MM.1S (cell line): ENCODE data around the gene ATF7.
A peak's percentile ranks its signal among the peaks of the same experiment; 100 is the strongest.

ENCODE experiments used
- DNase-seq: peaks from one replicate; pipeline ENCODE4 v3.0.0-alpha.2; 2015
- H2AFZ ChIP-seq: fragments of 300-600 bp; sonication (generic); 2 replicates; pipeline ENCODE4 v1.6.0; 2016; ENCODE audit warnings: antibody characterized with exemption, low read length
- H3F3A ChIP-seq: fragments of 300-600 bp; sonication (generic); 2 replicates; pipeline ENCODE4 v1.6.1; 2016; ENCODE audit warnings: mild to moderate bottlenecking, antibody characterized with exemption, low read length, moderate library complexity, mixed read lengths; ENCODE audit not compliant: insufficient read depth
- H3K27ac ChIP-seq: fragments of 300-600 bp; sonication (generic); 2 replicates; pipeline ENCODE4 v1.5.1; 2016; ENCODE audit warnings: mild to moderate bottlenecking, low read length
- H3K27me3 ChIP-seq: fragments of 300-600 bp; sonication (generic); replicated peaks from 2 replicates; pipeline ENCODE4 v1.6.0; 2016; ENCODE audit warnings: low read length; ENCODE audit not compliant: insufficient read depth
- H3K36me3 ChIP-seq: fragments of 300-600 bp; sonication (generic); replicated peaks from 2 replicates; pipeline ENCODE4 v1.6.1; 2016; ENCODE audit warnings: mild to moderate bottlenecking, low read length, mixed read lengths; ENCODE audit not compliant: insufficient read depth
- H3K4me1 ChIP-seq: fragments of 300-600 bp; sonication (generic); 2 replicates; pipeline ENCODE4 v1.6.1; 2016; ENCODE audit warnings: low read length, mixed read lengths
- H3K4me2 ChIP-seq: fragments of 300-600 bp; sonication (generic); 2 replicates; pipeline ENCODE4 v1.6.0; 2016; ENCODE audit warnings: low read depth, low read length
- H3K4me3 ChIP-seq: fragments of 300-600 bp; sonication (generic); 2 replicates; pipeline ENCODE4 v1.5.1; 2016; ENCODE audit warnings: low read length, mixed read lengths
- H3K79me2 ChIP-seq: fragments of 300-600 bp; sonication (generic); 2 replicates; pipeline ENCODE4 v1.6.1; 2016; ENCODE audit warnings: mixed run types, low read length, mixed read lengths
- H3K9ac ChIP-seq: fragments of 300-600 bp; sonication (generic); 2 replicates; pipeline ENCODE4 v1.6.1; 2016; ENCODE audit warnings: low read length, mixed read lengths
- H3K9me2 ChIP-seq: fragments of 300-600 bp; sonication (generic); replicated peaks from 2 replicates; pipeline ENCODE4 v1.6.1; 2016; ENCODE audit warnings: mild to moderate bottlenecking, low read length, mixed read lengths; ENCODE audit not compliant: insufficient read depth
- H3K9me3 ChIP-seq: fragments of 300-600 bp; sonication (generic); replicated peaks from 2 replicates; pipeline ENCODE4 v1.6.1; 2016; ENCODE audit warnings: mild to moderate bottlenecking, low read length, mixed read lengths; ENCODE audit not compliant: insufficient read depth
- H4K20me1 ChIP-seq: fragments of 300-600 bp; sonication (generic); 2 replicates; pipeline ENCODE4 v1.6.1; 2016; ENCODE audit warnings: mild to moderate bottlenecking, low read length, moderate library complexity, mixed read lengths; ENCODE audit not compliant: insufficient read depth
- CTCF ChIP-seq: fragments of 300-600 bp; sonication (generic); IDR thresholded peaks from 2 replicates; pipeline ENCODE4 v1.5.1; 2016; ENCODE audit warnings: antibody characterized with exemption, low read length, mixed read lengths
- EZH2 ChIP-seq: fragments of 300-600 bp; sonication (generic); optimal IDR thresholded peaks from 2 replicates; pipeline ENCODE3; 2017; ENCODE audit warnings: low read depth, mild to moderate bottlenecking, antibody characterized with exemption, low read length, mixed read lengths
- EZH2phosphoT487 ChIP-seq: fragments of 300-600 bp; sonication (generic); IDR thresholded peaks from 2 replicates; pipeline ENCODE4 v1.6.1; 2018; ENCODE audit warnings: antibody characterized with exemption, low read length

Gene ATF7

GRCh38 chr12:53480491-53481442 lies 145.4 kb downstream of the ATF7 start:
- peak overlapping the region; percentile 9; the same call in 1 of the 2 replicates for H3K9ac ChIP-seq
- peaks cover 23% of the 10 kb centered on the region; the same call in 1 of the 2 replicates for H3K36me3 ChIP-seq
- no peak overlapping the region for H2AFZ ChIP-seq
- H4K20me1 ChIP-seq = peaks cover 7% of the 10 kb centered on the region; the same call in 1 of the 2 replicates
- peaks cover 85% of the 10 kb centered on the region for H3F3A ChIP-seq
- H3K9me2 ChIP-seq = no peaks in the 10 kb centered on the region
- peaks cover 58% of the 10 kb centered on the region for H3K79me2 ChIP-seq
- DNase-seq = peak; percentile 42
- H3K4me3 ChIP-seq = no peak overlapping the region
- TF ChIP-seq EZH2phosphoT487 = no peak
- no peak for TF ChIP-seq EZH2
- TF ChIP-seq CTCF = no peak
- H3K27ac ChIP-seq = peak overlapping the region; percentile 79; the same call in 1 of the 2 replicates
- 0 out of 2 replicates have a peak overlapping the region, but pooled peaks have one; percentile 33 for H3K4me2 ChIP-seq
- no peaks in the 10 kb centered on the region for H3K9me3 ChIP-seq
- no peaks in the 10 kb centered on the region for H3K27me3 ChIP-seq
- peaks cover 48% of the 10 kb centered on the region for H3K4me1 ChIP-seq

- DNase-seq = no peak
- no peaks in the 10 kb centered on the region for H3K9me3 ChIP-seq
- H3K9me2 ChIP-seq = no peaks in the 10 kb centered on the region
- TF ChIP-seq CTCF (no peak), EZH2phosphoT487 (no peak)
- H3K79me2 ChIP-seq = peaks cover 72% of the 10 kb centered on the region
- no peaks in the 10 kb centered on the region for H3K27me3 ChIP-seq
- H4K20me1 ChIP-seq = peaks cover 7% of the 10 kb centered on the region; the same call in 1 of the 2 replicates
- H3F3A ChIP-seq = peaks cover 96% of the 10 kb centered on the region
- H2AFZ ChIP-seq = no peak overlapping the region
- peak overlapping the region; percentile 79 for H3K27ac ChIP-seq
- H3K4me3 ChIP-seq = no peak overlapping the region
- H3K4me2 ChIP-seq = peak overlapping the region; percentile 33
- H3K36me3 ChIP-seq = peaks cover 27% of the 10 kb centered on the region; the same call in 1 of the 2 replicates
- peak overlapping the region; percentile 13; the same call in 1 of the 2 replicates for H3K9ac ChIP-seq
- peaks cover 61% of the 10 kb centered on the region for H3K4me1 ChIP-seq
Measured at GRCh38 chr12:53479331-53479730, 146.9 kb downstream of the ATF7 start.

GRCh38 chr12:53478865-53479264 lies 147.3 kb downstream of the ATF7 start:
- peaks cover 7% of the 10 kb centered on the region; the same call in 1 of the 2 replicates for H4K20me1 ChIP-seq
- H3K9me3 ChIP-seq = no peaks in the 10 kb centered on the region
- H2AFZ ChIP-seq = no peak overlapping the region
- H3K27me3 ChIP-seq = no peaks in the 10 kb centered on the region
- TF ChIP-seq EZH2 = no peak
- no peak for TF ChIP-seq EZH2phosphoT487
- TF ChIP-seq CTCF = no peak
- H3K9ac ChIP-seq = peak overlapping the region; percentile 13; the same call in 1 of the 2 replicates
- H3K4me3 ChIP-seq = no peak overlapping the region
- peaks cover 77% of the 10 kb centered on the region for H3K79me2 ChIP-seq
- no peaks in the 10 kb centered on the region for H3K9me2 ChIP-seq
- peaks cover 66% of the 10 kb centered on the region for H3K4me1 ChIP-seq
- peaks cover 96% of the 10 kb centered on the region for H3F3A ChIP-seq
- peak overlapping the region; percentile 33 for H3K4me2 ChIP-seq
- H3K36me3 ChIP-seq = peaks cover 29% of the 10 kb centered on the region; the same call in 1 of the 2 replicates
- peak; percentile 45 for DNase-seq
- peak overlapping the region; percentile 79 for H3K27ac ChIP-seq
